Adrenal gland (tissue), 5 donors: ENCODE measurements around the gene HIBADH.

Source experiments
- POLR2A ChIP-seq, 2 donors: fragments of 450-650 bp; IDR thresholded peaks; one replicate each; pipeline ENCODE4 v1.6.1; 2017; ENCODE audit warnings: antibody characterized with exemption in 2 of 2, mild to moderate bottlenecking in 2 of 2, moderate library complexity in 1 of 2
- TF ChIP-seq, protein P1 (sequence below), 6 experiments: fragments of 450-650 bp in 4 of 6; fragments of 200-600 bp in 2 of 6; sonication (generic) in 1 of 6; IDR thresholded peaks; 1 replicate in 5 of 6; 2 replicates in 1 of 6; pipeline versions ENCODE4 v1.5.1 to v1.8.0; 2016 to 2021; ENCODE audit warnings: antibody characterized with exemption in 6 of 6, mild to moderate bottlenecking in 2 of 6, moderate library complexity in 1 of 6
- donor health status: DM: no; HTN: no; CAD: no.

DNA sequence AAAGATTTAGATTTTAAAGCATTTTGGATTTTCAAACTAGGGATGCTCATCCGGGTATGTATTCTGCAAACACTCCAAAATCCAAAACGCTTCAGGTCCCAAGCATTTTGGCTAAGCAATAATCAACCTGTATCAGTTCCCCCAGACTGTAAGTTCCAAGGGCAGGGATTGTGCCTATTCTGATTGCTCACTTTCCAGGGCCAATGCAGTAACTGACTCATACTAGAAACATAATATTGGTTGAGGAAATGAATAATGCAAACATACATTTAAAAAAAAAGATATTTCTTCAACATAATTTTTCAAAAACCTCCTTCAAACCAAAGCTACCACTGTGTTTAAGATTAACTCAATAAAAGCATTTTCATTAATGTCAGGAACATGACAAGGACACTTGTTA lies 69.5 kb downstream of the HIBADH start:
- TF ChIP-seq, protein P1, sequence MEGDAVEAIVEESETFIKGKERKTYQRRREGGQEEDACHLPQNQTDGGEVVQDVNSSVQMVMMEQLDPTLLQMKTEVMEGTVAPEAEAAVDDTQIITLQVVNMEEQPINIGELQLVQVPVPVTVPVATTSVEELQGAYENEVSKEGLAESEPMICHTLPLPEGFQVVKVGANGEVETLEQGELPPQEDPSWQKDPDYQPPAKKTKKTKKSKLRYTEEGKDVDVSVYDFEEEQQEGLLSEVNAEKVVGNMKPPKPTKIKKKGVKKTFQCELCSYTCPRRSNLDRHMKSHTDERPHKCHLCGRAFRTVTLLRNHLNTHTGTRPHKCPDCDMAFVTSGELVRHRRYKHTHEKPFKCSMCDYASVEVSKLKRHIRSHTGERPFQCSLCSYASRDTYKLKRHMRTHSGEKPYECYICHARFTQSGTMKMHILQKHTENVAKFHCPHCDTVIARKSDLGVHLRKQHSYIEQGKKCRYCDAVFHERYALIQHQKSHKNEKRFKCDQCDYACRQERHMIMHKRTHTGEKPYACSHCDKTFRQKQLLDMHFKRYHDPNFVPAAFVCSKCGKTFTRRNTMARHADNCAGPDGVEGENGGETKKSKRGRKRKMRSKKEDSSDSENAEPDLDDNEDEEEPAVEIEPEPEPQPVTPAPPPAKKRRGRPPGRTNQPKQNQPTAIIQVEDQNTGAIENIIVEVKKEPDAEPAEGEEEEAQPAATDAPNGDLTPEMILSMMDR (IDR thresholded peaks at IDR 0.05), result no peak
- TF ChIP-seq POLR2A (IDR thresholded peaks at IDR 0.05), result no peak
